Measurements from ENCODE around the gene CCL3.
A peak's percentile ranks its signal among the peaks of the same experiment; 100 is the strongest.
"Not testable (repeated sequence)": the region's sequence is repeated elsewhere in the genome, so short reads cannot be mapped to it uniquely, and the experiment has no call there.

The CCL3 gene

GRCh38 chr17:36117505-36118382, 27.8 kb upstream of the CCL3 start:
- no peak for DNase-seq (ENCODE audit: extremely low read depth in 1 of 2, low read depth in 1 of 2)

- not testable (repeated sequence) for DNase-seq (ENCODE audit: extremely low read depth in 1 of 2, low read depth in 1 of 2)
Observed at GRCh38 chr17:36115649-36115977, 25.7 kb upstream of the CCL3 start.

GRCh38 chr17:36114971-36115648, 25.2 kb upstream of the CCL3 start:
- not testable (repeated sequence) for DNase-seq (ENCODE audit: extremely low read depth in 1 of 2, low read depth in 1 of 2)

GRCh38 chr17:36113131-36113530, 23.2 kb upstream of the CCL3 start:
- not testable (repeated sequence) for DNase-seq (ENCODE audit: extremely low read depth in 1 of 2, low read depth in 1 of 2)

GRCh38 chr17:36112572-36112971, 22.6 kb upstream of the CCL3 start:
- no peak for DNase-seq (ENCODE audit: extremely low read depth in 1 of 2, low read depth in 1 of 2)

GRCh38 chr17:36111068-36111490, 21.1 kb upstream of the CCL3 start:
- DNase-seq (ENCODE audit: extremely low read depth in 1 of 2, low read depth in 1 of 2): no peak

- not testable (repeated sequence) for DNase-seq (ENCODE audit: extremely low read depth in 1 of 2, low read depth in 1 of 2)
Observed at GRCh38 chr17:36108265-36108664, 18.3 kb upstream of the CCL3 start.

GRCh38 chr17:36107660-36108059, 17.7 kb upstream of the CCL3 start:
- DNase-seq (ENCODE audit: extremely low read depth in 1 of 2, low read depth in 1 of 2): no peak

GRCh38 chr17:36106493-36106835, 16.5 kb upstream of the CCL3 start:
- DNase-seq (ENCODE audit: extremely low read depth in 1 of 2, low read depth in 1 of 2): no peak

- no peak for DNase-seq (ENCODE audit: extremely low read depth in 1 of 2, low read depth in 1 of 2)
Observed at GRCh38 chr17:36105781-36106492, 16.0 kb upstream of the CCL3 start.

GRCh38 chr17:36104701-36105181, 14.8 kb upstream of the CCL3 start:
- DNase-seq (ENCODE audit: extremely low read depth in 1 of 2, low read depth in 1 of 2): no peak

- not testable (repeated sequence) for DNase-seq (ENCODE audit: extremely low read depth in 1 of 2, low read depth in 1 of 2)
Observed at GRCh38 chr17:36104246-36104645, 14.3 kb upstream of the CCL3 start.

- DNase-seq (ENCODE audit: extremely low read depth in 1 of 2, low read depth in 1 of 2): peak in 1 of 2 donors; percentile 25
Observed at GRCh38 chr17:36103401-36103975, 13.5 kb upstream of the CCL3 start, which contains the start of gene CCL4. Gene CCL4, plus strand, starts transcription at chr17:36103827. Its CDS starts 79 bp downstream, at chr17:36103906.

- not testable (repeated sequence) for DNase-seq (ENCODE audit: extremely low read depth in 1 of 2, low read depth in 1 of 2)
Observed at GRCh38 chr17:36099004-36099403, 9.1 kb upstream of the CCL3 start.

GRCh38 chr17:36095992-36096391, 6.0 kb upstream of the CCL3 start:
- no peak for DNase-seq (ENCODE audit: extremely low read depth in 1 of 2, low read depth in 1 of 2)

GRCh38 chr17:36094746-36095145, 4.8 kb upstream of the CCL3 start:
- DNase-seq (ENCODE audit: extremely low read depth in 1 of 2, low read depth in 1 of 2): no peak

- no peak for DNase-seq (ENCODE audit: extremely low read depth in 1 of 2, low read depth in 1 of 2)
Observed at GRCh38 chr17:36094232-36094631, 4.3 kb upstream of the CCL3 start.

- DNase-seq (ENCODE audit: extremely low read depth in 1 of 2, low read depth in 1 of 2): not testable (repeated sequence)
Observed at GRCh38 chr17:36092715-36093114, 2.8 kb upstream of the CCL3 start.

GRCh38 chr17:36092230-36092629, 2.3 kb upstream of the CCL3 start:
- no peak for DNase-seq (ENCODE audit: extremely low read depth in 1 of 2, low read depth in 1 of 2)

GRCh38 chr17:36089339-36089865, 541 bp downstream of the CCL3 start:
- no peak for DNase-seq (ENCODE audit: extremely low read depth in 1 of 2, low read depth in 1 of 2)

Data from activated CD8-positive, alpha-beta memory T cell treated with anti-CD3 and anti-CD28 coated beads for 1 hour (primary cell).